HG02571 (cell line): ENCODE results near the gene KIF26B.

Experiments used
- ATAC-seq: cut with Tn5 transposase; IDR thresholded peaks from one replicate; pipeline ENCODE4 v1.9.1; 2021; ENCODE audit warnings: mild to moderate bottlenecking, moderate library complexity; ENCODE audit not compliant: unreplicated experiment

Gene KIF26B

DNA sequence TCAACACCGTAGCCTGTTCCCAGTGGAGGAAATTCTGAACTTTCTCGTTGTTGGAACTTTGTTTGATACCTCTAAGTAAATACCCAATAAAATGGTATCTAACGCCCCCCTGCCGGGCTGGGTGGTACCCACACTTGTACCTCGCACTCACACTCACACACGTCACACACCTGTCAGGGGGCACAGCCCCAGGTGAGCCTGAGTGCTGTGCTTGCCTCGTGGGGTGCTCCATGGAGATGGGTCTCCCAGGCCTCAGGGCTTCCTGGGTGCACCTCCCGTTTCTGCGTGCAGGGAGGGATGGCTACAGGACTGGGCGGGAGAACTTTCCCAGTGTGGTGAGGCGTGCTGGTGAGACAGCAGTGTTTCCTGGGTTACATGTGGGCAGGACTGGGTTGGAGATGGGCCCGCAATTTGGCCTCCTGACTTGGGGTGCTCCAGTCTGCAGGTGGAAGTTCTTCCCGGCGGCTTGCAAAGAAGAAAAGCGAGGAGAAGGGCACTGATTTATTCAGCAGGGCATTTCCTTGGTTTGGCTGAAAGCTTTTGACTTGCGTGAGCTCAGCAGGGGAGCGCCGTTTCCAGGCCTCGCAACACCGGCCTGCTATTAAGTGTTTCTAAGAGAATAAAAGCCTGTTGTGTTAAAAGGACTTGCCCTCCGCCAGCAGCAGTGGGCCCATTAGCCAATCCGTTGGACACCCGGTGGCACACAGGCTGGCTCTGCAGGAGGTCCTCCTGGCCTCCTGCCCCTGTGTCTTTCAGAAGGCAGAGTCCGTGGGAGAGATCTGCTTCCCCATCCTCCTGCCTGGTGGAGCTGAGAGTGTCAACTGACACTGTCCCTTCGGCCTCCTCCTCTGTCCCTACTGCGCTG is 79.7 kb downstream of the KIF26B start:
- no peak for ATAC-seq

DNA sequence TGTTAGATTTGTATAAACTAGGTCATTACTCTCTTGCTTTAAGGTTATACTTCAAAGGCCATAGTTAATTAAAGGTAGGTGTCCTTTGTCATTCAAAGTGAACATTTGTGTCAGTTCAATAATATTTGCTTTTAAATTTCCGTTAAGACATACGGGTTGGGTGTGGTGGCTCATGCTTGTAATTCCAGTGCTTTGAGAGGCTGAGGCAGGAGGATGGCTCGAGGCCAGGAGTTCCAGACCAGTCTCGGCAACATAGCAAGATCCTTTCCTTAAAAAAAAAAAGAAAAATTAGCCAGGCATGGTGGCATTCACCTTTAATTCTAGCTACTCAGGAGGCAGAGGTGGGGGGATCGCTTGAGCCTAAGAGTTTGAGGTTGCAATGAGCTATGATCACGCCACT is 80.4 kb downstream of the KIF26B start:
- ATAC-seq = no peak

DNA sequence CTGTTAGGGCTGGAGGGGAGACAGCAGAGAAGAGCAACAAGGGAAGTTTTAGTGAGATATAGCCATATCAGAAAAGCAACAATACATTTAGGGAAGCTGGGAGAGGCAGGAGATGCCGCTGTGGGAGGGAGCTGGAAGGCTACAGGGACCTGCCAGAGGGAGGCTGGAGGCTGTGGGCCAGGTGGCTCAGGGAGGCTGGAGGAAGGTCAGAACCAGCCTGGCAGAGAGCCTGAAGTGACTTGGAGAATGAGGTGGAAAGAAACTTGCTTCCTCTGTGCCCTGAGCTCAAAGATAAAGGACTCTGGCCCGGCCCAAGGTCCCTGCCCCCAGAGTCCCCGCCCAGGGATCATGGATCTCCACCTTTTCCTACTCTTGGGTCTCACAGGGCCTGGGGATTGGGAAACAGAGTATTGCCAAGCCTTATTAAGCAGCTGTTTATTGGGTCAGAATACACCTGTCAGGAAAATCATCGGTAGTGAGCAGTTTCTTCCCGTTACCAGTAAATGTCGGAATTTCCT is 85.9 kb downstream of the KIF26B start:
- no peak for ATAC-seq

DNA sequence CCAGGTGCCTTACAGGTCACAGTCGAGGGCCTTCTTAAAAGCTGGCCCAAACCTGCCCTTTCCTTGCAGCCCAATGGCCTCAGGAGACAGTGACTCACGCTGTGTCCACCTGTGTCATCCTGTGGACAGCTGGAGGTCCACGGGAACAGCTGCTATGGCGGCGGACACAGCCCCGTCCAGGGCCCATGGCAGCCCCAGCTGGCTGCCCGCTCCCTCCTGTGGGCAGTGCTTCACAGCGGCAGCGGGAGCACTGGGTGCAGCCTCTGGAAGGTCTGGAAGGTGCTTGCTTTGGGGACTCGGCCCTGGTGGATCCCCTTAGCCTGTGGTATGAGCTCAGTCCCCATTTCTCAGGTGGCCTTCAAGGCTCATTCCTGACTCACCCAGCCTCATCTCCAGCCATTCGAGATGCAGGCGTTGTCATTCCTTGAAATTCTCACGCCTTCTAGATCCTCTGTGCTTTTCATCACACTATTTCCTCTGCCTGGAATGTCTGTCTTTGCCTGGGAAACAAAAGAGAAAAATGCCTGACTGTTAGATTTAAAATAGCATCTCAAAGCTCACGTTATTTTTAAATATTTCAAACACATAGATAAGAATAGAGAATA is 86.8 kb downstream of the KIF26B start:
- ATAC-seq = no peak

DNA sequence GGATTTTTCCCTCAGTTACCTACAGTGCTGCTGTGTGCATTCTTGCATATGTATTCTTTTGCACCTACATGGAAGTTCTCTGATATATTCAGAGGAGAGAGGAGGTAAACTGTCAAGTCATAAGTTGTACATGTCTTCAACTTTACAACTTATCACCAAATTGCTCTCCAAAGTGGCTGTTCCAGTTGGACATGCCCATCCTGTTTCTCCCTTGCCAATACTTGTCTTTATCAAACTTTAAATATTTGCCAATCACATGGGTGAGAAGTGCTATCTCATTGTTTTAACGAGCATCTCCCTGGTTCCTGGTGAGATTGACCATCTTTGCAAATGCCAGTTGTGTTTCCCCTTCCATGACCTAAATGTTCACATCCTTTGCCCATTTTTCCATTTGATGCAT is 88.2 kb downstream of the KIF26B start:
- ATAC-seq = no peak

DNA sequence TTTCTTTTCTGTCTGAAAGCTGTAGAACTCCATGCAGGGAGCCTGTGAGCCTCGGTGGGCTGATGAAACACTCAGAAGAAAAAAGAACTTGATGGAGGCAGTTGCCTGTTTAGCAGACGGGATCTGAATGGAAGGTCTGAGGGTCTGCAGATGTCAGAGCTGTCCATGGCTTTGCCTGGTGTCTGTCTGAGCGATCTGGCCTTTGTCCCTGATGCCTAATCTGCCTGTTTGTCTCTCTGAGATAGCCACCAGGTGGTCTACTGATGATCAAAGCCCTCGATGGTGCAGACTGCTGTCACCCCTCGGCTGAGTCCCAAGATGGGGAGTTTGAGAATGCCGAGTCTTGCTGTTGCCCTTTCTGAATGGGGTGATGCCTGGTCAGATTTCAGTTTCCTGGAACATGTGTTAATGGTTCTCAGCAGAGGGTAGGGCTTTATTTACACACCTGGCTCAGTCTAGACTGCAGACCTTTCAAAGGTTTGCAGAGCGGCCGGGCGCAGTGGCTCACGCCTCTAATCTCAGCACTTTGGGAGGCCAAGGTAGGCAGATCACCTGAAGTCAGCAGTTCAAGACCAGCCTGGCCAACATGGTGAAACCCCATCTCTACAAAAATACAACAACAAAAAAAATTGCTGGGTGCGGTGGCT is 90.4 kb downstream of the KIF26B start:
- no peak for ATAC-seq

DNA sequence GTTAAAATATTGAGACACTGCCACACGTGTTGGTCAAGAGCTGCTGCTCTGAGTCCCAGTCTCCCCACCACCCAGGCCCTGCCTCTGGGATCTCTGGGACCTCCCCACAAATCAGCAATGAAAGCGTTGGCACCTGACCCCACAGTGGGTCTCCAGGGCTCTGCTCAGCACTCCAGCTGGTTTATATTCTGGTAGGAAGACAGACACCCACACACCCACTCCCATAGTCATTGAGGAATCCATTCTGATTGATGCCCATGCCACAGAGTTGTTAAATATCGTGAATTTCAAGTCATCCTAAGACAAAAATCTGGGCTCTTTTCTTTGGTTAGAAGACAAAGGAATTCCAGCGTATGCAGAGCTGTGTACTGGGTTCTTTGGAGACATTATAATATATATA is 91.6 kb downstream of the KIF26B start:
- no peak for ATAC-seq

DNA sequence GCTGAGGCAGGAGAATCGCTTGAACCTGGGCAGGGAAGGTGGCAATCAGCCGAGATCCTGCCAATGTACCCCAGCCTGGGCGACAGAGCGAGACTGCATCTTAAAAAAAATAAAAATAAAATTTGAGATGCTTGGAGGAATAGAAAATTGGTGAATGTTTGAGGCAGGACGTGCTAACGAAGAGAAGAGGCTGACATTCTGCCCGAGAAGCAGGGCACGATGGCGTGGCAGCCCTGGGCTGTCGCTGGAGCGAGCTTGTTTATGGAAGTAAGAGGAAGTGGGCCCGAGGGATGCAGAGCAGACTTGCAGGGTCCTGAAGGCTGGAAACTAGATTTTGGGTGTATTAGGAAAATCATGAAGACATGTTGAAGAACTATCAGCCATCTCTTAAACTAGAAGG is 92.6 kb downstream of the KIF26B start:
- ATAC-seq = no peak

DNA sequence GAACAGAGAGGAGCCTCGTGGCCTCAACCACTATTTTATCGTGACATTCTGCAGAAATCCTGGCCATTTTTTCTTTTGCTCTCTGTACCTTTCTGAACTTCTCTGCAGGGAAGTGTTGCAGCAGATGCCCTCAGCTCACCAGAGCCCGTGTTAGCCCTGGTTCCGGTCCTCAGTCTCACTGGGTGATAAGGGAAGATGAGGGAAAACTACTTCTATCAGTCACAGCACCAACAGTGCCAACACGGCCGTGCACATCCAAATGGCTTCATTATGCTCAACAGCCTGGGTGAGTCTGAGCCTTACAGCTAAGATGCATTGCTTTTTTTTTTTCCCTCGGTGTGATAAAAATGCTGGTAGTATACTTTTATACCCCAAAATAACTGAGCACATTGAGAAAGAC is 93.0 kb downstream of the KIF26B start:
- ATAC-seq = no peak

DNA sequence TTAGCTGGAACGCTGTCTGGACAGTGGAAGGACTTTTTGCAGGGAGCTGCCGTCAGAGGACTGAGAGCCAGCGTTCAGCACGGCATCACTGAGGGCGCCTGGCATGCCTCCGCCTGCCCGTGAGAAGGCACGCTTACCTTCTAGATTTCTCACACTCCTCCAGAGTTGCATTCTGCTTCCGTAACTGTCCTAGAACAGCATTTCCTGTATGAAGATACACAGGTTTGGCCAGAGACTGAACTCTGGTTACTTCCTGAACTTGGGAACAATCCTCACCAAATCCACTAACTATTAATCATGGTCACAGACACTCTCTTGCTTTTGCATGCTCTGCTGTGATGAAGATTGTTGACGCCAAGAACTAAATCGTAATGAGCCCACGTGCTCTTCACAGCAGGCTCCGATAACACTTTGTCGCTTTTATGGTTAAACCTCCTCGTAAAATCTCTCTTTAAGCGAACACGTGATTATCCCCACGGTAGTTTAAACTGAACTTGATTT is 93.5 kb downstream of the KIF26B start:
- ATAC-seq = no peak

DNA sequence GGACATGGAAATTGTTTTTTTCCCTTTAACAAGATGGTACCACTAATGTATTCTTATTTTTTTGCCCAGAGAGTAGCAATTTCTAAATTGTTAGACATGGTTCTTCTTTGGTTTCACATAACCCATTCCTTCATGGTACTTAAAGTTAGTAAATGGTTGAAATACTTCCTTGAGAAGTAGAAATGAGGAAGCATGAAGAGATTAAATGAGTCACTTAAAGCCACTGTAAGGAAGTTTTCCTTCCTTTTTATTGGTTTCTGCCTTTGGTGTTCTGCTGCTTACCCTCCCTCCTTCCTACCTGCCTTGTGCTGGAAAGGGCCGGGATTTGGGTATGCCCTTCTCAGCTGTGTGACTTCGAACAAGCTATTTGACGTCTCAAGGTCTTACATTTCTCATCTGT is 101.0 kb downstream of the KIF26B start:
- ATAC-seq = no peak

DNA sequence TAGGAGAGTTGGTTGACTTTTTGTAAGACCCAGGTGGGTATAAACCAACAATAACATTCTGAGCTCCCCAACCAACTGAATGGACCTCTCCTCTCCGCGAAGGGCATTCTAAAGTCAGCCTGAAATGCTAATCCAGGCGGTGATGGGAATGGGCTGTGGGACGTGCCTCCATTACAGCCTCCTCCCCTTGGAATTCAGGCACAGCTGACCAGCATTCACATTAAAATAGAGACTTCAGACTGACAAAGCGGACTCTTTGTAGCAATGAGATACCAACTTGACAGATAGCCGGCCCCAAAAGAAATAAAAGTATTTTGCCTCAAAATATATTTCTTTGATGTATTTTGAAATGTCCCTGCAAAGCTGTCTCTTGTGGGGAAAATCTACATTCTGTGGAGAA is 101.7 kb downstream of the KIF26B start:
- no peak for ATAC-seq

DNA sequence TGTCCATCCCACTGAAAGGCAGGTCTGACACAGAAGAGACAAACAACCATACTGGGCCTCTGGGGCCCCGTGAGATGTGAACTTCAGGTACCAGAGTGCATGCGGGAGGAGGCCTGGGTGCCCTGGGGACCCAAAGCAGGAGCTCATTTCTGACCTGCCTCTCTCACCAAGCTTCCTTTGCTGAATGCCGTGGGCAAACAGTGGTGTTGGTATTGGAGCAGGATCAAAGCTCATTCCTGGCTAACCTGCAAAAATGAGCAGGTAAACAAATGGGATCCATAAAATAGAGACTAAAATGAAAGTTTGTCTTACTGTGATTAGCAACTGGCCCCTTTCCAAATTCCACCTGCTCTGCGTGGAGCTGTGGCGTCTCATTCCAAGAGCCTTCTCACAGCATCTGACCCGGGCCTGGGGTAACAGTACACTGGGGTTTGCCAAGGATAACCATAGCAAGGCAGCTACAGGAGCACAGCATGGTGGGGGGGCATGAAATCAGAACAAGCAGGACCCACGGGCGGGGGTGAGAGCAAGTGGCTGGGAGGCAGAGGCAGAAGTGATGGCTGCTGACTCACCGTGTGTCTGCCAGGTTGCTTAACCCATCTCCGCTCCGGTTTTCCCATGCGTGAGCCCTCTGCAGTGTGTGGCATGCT is 103.6 kb downstream of the KIF26B start:
- ATAC-seq = no peak

DNA sequence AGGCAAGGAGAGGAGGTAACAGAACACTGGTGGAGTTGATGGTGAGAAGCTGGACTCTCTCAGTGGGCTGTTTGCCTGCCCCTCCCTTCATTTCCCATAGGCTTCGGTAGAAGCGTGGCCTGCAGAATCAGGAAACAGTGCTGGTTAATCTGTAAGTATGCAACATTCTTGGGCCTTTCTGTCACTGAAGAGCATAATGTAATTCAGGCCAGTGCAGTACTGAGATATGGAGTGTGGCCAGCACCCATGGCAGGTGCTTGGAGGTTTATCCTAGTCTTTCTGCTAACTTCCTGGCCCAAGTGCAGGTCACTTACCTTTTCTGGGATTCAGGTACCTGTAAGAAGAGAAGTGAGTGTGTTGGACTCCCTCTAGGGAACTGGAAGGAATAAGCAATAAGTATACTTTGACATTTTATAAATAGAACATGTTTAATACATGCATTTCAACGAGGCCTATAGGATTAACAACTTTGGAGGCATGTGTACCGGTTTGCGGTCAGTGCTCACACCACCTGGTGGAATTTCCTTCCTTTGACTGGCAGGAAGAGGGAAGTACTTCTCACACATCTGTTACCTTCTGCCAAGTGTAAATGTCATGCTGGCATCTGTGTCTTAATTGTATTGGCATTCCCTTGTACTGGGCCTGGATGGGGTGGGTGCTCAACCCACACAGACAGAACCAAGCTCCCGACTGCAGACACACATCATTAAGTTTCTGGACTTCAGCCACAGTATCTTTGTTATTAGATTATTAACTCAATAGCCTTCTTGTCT is 105.5 kb downstream of the KIF26B start:
- ATAC-seq = no peak

DNA sequence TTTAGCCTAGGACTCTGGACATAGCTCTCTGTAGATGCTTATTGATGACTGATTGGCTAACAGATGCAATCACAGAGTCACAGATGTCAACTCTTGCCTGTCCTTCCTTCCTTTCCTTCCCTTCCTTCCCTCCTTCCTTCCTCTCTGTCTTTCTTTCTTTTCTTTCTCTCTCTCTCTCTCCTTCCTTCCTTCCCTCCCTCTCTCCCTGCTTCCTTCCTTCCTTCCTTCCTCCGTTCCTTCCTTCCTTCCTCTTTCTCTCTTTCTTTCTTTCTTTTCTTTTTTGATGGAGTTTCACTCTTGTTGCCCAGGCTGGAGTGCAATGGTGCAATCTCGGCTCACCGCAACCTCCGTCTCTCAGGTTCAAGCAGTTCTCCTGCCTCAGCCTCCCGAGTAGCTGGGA is 106.1 kb downstream of the KIF26B start:
- ATAC-seq = no peak

DNA sequence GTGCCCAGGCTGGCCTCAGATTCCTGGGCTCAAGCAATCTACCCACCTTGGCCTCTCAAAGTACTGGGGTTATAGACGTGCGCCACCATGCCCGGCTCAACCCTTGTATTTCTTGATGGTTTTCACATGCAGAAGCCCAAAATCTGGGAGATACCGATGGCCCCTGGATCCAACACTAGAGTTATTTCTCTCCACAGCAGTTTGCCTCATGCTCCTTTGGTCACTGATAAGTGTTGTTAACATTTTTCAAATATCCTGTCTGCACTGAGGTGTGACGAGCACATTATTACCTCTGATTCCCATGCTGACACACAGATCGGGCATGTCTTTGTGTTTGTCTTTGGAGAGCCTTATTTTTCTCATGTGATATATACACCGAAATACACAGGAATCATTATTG is 107.0 kb downstream of the KIF26B start:
- no peak for ATAC-seq

DNA sequence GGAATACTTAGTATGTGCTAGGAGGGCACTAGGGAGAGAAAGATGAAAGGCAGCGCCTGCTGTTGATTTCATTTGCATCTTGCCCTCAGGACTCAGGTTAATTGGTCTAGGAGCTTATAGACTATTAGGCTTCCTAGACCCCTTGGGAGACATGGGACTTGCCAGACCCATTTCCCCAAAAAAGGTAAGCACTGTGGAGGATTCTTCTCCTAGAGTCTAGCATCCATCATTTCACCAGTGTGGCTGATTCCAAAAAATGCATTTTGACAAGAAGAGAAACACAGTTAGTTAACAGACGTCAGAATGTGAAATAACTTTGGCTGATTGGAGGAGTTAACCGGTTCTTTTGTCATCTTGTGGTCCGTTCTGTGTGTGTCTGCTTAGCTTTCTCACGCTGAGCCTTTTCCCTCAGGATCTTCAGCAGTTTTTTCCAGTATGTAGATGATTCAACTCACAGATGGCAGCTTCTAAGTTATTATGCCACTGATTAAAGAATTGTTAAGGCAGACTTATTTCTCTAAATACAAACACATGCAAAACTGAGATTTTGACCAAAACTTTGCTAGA is 108.8 kb downstream of the KIF26B start:
- ATAC-seq = no peak

DNA sequence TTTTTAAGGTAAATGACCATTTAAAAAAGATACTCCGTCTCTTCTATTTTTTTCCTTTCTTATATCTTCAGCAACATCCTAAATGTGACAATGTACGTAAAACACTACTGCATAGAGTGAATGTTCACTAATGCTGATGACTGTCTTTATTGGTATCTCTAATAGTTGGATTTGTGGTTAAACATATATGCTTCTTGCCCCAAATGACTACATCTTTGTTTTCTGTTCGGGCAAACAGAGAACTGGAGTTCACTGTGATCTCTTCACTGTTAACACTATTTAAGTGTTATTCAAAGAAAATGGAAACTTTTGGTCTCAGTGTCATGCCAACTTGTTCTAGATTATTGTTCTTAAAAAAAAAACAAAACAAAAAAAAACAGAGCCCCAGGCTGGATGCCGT is 109.4 kb downstream of the KIF26B start:
- no peak for ATAC-seq

DNA sequence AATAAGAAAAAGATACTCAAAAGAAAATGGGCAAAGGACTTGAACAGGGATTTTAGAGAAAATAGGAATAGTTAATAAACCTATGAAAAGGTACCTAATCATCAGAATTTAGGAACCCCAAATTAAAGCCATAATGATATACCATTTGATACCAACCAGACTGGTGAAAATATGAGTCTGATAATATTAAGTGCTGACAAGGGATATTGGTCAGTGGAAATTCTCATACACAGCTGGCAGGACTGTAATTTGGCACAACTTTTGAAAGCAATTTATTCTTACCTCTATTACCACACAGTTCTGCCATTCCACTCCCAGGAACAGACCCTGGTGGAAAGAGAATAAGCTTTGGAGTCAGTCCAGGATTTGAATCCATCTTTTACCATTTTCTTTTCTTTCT is 111.3 kb downstream of the KIF26B start:
- no peak for ATAC-seq

DNA sequence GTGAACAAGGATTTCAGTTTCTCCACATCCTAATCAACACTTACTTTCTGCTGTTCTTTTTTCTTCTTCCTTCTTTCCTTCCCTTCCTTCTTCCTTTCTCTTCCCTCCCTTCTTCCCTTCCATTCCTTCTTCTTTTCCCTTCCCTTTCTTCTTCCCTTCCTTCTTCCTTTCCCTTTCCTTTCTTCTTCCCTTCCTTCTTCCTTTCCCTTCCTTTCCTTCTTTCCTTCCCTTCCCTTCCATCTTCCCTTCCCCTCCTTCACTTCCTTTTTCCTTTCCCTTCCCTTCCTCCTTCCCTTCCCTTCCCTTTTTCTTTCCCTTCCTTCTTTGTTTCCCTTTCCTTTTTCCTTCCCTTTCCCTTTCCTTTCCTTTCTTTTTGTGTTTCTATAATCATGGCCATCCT is 115.3 kb downstream of the KIF26B start:
- ATAC-seq = no peak
